Umbilical cord (tissue), 2 donors: Measurements from ENCODE around the gene RPH3AL. TPM values are rescaled to one million over a fixed set of nuclear protein-coding genes. Genes with fewer than 3 reads are reported as not detected.
"Not testable (repeated sequence)": the region's sequence is repeated elsewhere in the genome, so short reads cannot be mapped to it uniquely, and the experiment has no call there.

ENCODE experiments used
- DNase-seq: peaks from one replicate; pipeline ENCODE4 v3.0.0-alpha.2; 2015; ENCODE audit warnings: low spot score
- total RNA-seq: library from RNA; depleted of rRNA; stranded (reverse); fragments of >200 nt; gene quantifications from one replicate; pipeline ENCODE4 v1.2.3, GENCODE V29; 2014; ENCODE audit warnings: low replicate concordance; ENCODE audit not compliant: insufficient read depth

Gene RPH3AL
- total RNA-seq, 1 donor from 2014 or later: 46.5 TPM

GRCh38 chr17:320139-320538 lies 32.5 kb downstream of the RPH3AL start:
- no peak for DNase-seq

- DNase-seq: no peak
Observed at GRCh38 chr17:319266-319665, 33.3 kb downstream of the RPH3AL start.

- not testable (repeated sequence) for DNase-seq
Observed at GRCh38 chr17:317070-317469, 35.5 kb downstream of the RPH3AL start.

GRCh38 chr17:315399-315798 lies 37.2 kb downstream of the RPH3AL start:
- DNase-seq: not testable (repeated sequence)

- not testable (repeated sequence) for DNase-seq
Observed at GRCh38 chr17:314614-314944, 38.0 kb downstream of the RPH3AL start.

- DNase-seq: no peak
Observed at GRCh38 chr17:313911-314613, 38.5 kb downstream of the RPH3AL start.

GRCh38 chr17:313231-313630 lies 39.4 kb downstream of the RPH3AL start:
- DNase-seq: no peak

GRCh38 chr17:312476-313148 lies 40.0 kb downstream of the RPH3AL start:
- no peak for DNase-seq

GRCh38 chr17:311119-311782 lies 41.4 kb downstream of the RPH3AL start:
- no peak for DNase-seq

- DNase-seq: no peak
Observed at GRCh38 chr17:310111-311010, 42.2 kb downstream of the RPH3AL start.

GRCh38 chr17:309361-309888 lies 43.2 kb downstream of the RPH3AL start:
- DNase-seq: no peak

- peak; percentile 94 for DNase-seq
Observed at GRCh38 chr17:307741-308507, 44.7 kb downstream of the RPH3AL start.

GRCh38 chr17:307295-307691 lies 45.3 kb downstream of the RPH3AL start:
- no peak for DNase-seq

GRCh38 chr17:306536-307294 lies 45.9 kb downstream of the RPH3AL start:
- DNase-seq: no peak

GRCh38 chr17:306116-306515 lies 46.5 kb downstream of the RPH3AL start:
- DNase-seq: no peak

- no peak for DNase-seq
Observed at GRCh38 chr17:305090-305976, 47.3 kb downstream of the RPH3AL start.

- DNase-seq: peak; percentile 41
Observed at GRCh38 chr17:304461-304860, 48.1 kb downstream of the RPH3AL start.

- no peak for DNase-seq
Observed at GRCh38 chr17:303168-303567, 49.4 kb downstream of the RPH3AL start.

- no peak for DNase-seq
Observed at GRCh38 chr17:302300-302698, 50.3 kb downstream of the RPH3AL start.
